GM19023 (cell line): ENCODE data around the gene HDAC1.
"Not testable (repeated sequence)": the region's sequence is repeated elsewhere in the genome, so short reads cannot be mapped to it uniquely, and the experiment has no call there.

ENCODE experiments used
- ATAC-seq: cut with Tn5 transposase; IDR thresholded peaks from one replicate; pipeline ENCODE4 v1.9.1; 2021; ENCODE audit warnings: mild to moderate bottlenecking, moderate library complexity; ENCODE audit not compliant: unreplicated experiment

Gene HDAC1

GRCh38 chr1:32273391-32274208, 18.3 kb upstream of the HDAC1 start:
- no peak for ATAC-seq

GRCh38 chr1:32274646-32275340, 17.1 kb upstream of the HDAC1 start:
- no peak for ATAC-seq

- no peak for ATAC-seq
Measured at GRCh38 chr1:32275424-32275823, 16.5 kb upstream of the HDAC1 start.

- no peak for ATAC-seq
Measured at GRCh38 chr1:32276032-32276782, 15.7 kb upstream of the HDAC1 start.

GRCh38 chr1:32284777-32285176, 7.1 kb upstream of the HDAC1 start:
- ATAC-seq: not testable (repeated sequence)

- no peak for ATAC-seq
Measured at GRCh38 chr1:32285658-32286057, 6.2 kb upstream of the HDAC1 start.

GRCh38 chr1:32286763-32287162, 5.1 kb upstream of the HDAC1 start:
- no peak for ATAC-seq

GRCh38 chr1:32289256-32289655, 2.6 kb upstream of the HDAC1 start:
- ATAC-seq: no peak

GRCh38 chr1:32291145-32291707, 657 bp upstream of the HDAC1 start:
- ATAC-seq: no peak

- ATAC-seq: not testable (repeated sequence)
Measured at GRCh38 chr1:32298211-32298610, 6.3 kb downstream of the HDAC1 start.

- ATAC-seq: no peak
Measured at GRCh38 chr1:32299327-32299726, 7.4 kb downstream of the HDAC1 start.

GRCh38 chr1:32303358-32303757, 11.5 kb downstream of the HDAC1 start:
- ATAC-seq: no peak

- ATAC-seq: no peak
Measured at GRCh38 chr1:32303997-32304622, 12.2 kb downstream of the HDAC1 start.

GRCh38 chr1:32305310-32305709, 13.4 kb downstream of the HDAC1 start:
- no peak for ATAC-seq

- no peak for ATAC-seq
Measured at GRCh38 chr1:32307324-32307723, 15.4 kb downstream of the HDAC1 start.

- ATAC-seq: no peak
Measured at GRCh38 chr1:32309960-32310359, 18.1 kb downstream of the HDAC1 start.

GRCh38 chr1:32311709-32312393, 20.0 kb downstream of the HDAC1 start:
- ATAC-seq: no peak

- ATAC-seq: no peak
Measured at GRCh38 chr1:32316903-32317277, 25.0 kb downstream of the HDAC1 start.

- ATAC-seq: no peak
Measured at GRCh38 chr1:32318127-32318869, 26.4 kb downstream of the HDAC1 start.
